Immature natural killer cell (primary cell): ENCODE data around the gene SLC25A53. TPM values are rescaled to one million over a fixed set of nuclear protein-coding genes. Genes with fewer than 3 reads are reported as not detected.
"Not testable (repeated sequence)": the region's sequence is repeated elsewhere in the genome, so short reads cannot be mapped to it uniquely, and the experiment has no call there.

Experiments used
- DNase-seq, 3 donors: peaks; one replicate each; pipeline ENCODE4 v3.0.0; 2022; ENCODE audit warnings: mixed read lengths in 1 of 3
- H3K27ac Mint-ChIP-seq, 6 donors: one replicate each; pipeline ENCODE4 v1.8.0; 2020; ENCODE audit warnings: mixed read lengths in 6 of 6, mild to moderate bottlenecking in 5 of 6, inconsistent platforms in 4 of 6, moderate library complexity in 3 of 6
- H3K27me3 Mint-ChIP-seq, 3 donors: one replicate each; pipeline ENCODE4 v1.8.0; 2020 to 2021; ENCODE audit warnings: low read depth in 3 of 3, mild to moderate bottlenecking in 3 of 3, mixed read lengths in 3 of 3, moderate library complexity in 3 of 3, inconsistent platforms in 1 of 3
- H3K36me3 Mint-ChIP-seq, 3 donors: one replicate each; pipeline ENCODE4 v1.8.0; 2020; ENCODE audit warnings: mixed read lengths in 3 of 3, inconsistent platforms in 2 of 3, mild to moderate bottlenecking in 2 of 3
- H3K4me1 Mint-ChIP-seq, 2 donors: one replicate each; pipeline ENCODE4 v1.8.0; 2020; ENCODE audit warnings: inconsistent platforms in 2 of 2, mild to moderate bottlenecking in 2 of 2, mixed read lengths in 2 of 2, moderate library complexity in 1 of 2
- H3K4me3 Mint-ChIP-seq, 5 donors: one replicate each; pipeline ENCODE4 v1.8.0; 2020; ENCODE audit warnings: mild to moderate bottlenecking in 5 of 5, mixed read lengths in 5 of 5, inconsistent platforms in 3 of 5, moderate library complexity in 3 of 5
- H3K9me3 Mint-ChIP-seq, 6 donors: one replicate each; pipeline ENCODE4 v1.8.0; 2020; ENCODE audit warnings: mild to moderate bottlenecking in 6 of 6, mixed read lengths in 6 of 6, inconsistent platforms in 4 of 6, moderate library complexity in 3 of 6
- polyA plus RNA-seq, 3 donors: library from polyadenylated mRNA; unstranded; fragments of 300-500 nt; fragmentation: Illumina TruSeq; gene quantifications; one replicate each; pipeline ENCODE4 v1.2.3, GENCODE V29; 2021

Gene SLC25A53
- polyA plus RNA-seq, 3 donors from 2014 or later, result 9.9 to 14.9 (median 13.9) TPM

- not testable (repeated sequence) for H3K9me3 Mint-ChIP-seq, H3K27me3 Mint-ChIP-seq, H3K27ac Mint-ChIP-seq
Observed at GRCh38 chrX:104077854-104078253, 79.0 kb downstream of the SLC25A53 start.

DNA sequence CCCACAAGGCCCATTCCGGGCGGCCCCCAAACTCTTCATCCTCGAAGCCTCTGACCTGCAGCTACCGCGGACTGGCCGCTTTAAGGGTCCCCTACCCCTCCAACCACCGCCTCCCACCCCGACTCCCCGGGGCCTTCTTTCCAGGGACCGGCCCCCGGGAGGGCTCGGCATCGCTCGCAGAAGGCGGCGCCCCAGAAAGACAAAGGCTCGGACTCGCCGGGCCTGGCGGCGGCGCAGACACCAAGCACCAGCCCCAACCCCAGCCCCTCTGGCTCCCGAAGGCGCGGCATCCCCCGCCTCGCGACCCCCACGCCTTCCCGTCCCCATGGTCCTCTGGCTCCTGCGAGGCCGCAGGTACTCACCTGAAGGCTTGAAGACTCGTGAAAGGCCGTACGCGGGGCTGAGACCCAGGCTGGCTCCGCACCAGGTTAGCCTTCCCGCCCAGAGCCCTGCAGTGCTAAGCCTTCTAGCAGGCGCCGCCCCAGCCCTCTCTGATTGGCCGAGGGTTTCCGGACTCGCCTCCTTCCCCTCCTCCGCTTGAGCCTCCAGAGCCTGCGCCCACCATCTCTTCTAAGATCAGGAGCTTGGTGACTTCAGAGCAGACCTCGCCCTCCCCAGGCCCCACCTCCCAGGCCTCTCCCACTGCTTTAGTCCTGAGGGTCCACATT lies 80.9 kb downstream of the SLC25A53 start, which contains the start of gene TMSB15C:
TMSB15C (minus strand) TSS at position 459 of the 668 bp plus-strand sequence.
- not testable (repeated sequence) for H3K27ac Mint-ChIP-seq, DNase-seq, H3K4me3 Mint-ChIP-seq, H3K36me3 Mint-ChIP-seq, H3K4me1 Mint-ChIP-seq, H3K9me3 Mint-ChIP-seq, H3K27me3 Mint-ChIP-seq

More at GRCh38 chrX:104077854-104078253, 79.0 kb downstream of the SLC25A53 start:
- not testable (repeated sequence) for H3K36me3 Mint-ChIP-seq, H3K4me3 Mint-ChIP-seq, DNase-seq, H3K4me1 Mint-ChIP-seq

DNA sequence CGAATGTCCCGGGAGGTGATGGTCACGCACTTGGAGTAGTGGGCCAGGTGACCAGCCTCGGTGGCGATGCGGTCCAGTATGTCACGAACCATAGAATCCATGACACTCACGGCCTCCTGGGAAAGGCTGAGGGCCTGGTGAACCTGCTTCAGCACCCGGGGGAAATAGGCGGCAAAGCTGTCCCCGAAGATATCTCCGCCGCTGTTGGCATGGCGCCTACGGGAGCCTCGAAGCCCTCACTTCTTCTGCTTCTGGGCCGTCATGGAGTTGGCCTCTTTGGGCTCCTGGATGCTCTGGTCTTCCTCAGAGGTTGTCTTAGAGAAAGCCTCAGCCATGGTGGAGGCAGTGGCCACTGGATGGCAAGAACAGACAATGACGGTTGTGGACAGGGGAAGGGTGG lies 94.2 kb downstream of the SLC25A53 start:
- not testable (repeated sequence) for DNase-seq

GRCh38 chrX:104054956-104055355 lies 101.9 kb downstream of the SLC25A53 start:
- not testable (repeated sequence) for H3K27ac Mint-ChIP-seq, H3K9me3 Mint-ChIP-seq, DNase-seq, H3K4me3 Mint-ChIP-seq, H3K27me3 Mint-ChIP-seq, H3K4me1 Mint-ChIP-seq, H3K36me3 Mint-ChIP-seq

More for the DNA sequence above, 94.2 kb downstream of the SLC25A53 start:
- not testable (repeated sequence) for H3K4me3 Mint-ChIP-seq, H3K36me3 Mint-ChIP-seq, H3K4me1 Mint-ChIP-seq, H3K9me3 Mint-ChIP-seq, H3K27me3 Mint-ChIP-seq, H3K27ac Mint-ChIP-seq

Other genes with a start within 250 kb of the SLC25A53 start
- 10 to 100 TPM in 2 of 3 donors, 1 to 10 TPM in 1; 6.8 to 12.1 (median 10.7) TPM for gene TMSB15B, start 194.4 kb downstream of the SLC25A53 start, polyA plus RNA-seq
- not detected for gene H2BW1, start 143.3 kb downstream of the SLC25A53 start, polyA plus RNA-seq
- not detected for gene H2BW2, start 117.1 kb downstream of the SLC25A53 start, polyA plus RNA-seq
- gene TMSB15C, start 80.8 kb downstream of the SLC25A53 start, polyA plus RNA-seq, result 1 to 10 TPM in 1 of 3 donors, under 1 TPM in 1, not detected in 1; 0.68 to 1.0 TPM
- 1 to 10 TPM; 4.0 to 5.0 (median 4.3) TPM for gene ZCCHC18, start 44.5 kb downstream of the SLC25A53 start, polyA plus RNA-seq
- gene FAM199X, start 9.4 kb upstream of the SLC25A53 start, polyA plus RNA-seq, result 10 to 100 TPM; 13.1 to 24.7 (median 13.6) TPM
- gene ESX1, start 97.9 kb upstream of the SLC25A53 start, polyA plus RNA-seq, result not detected